Prostate gland (tissue), 2 donors: ENCODE data around the gene PTPN1. TPM values are rescaled to one million over a fixed set of nuclear protein-coding genes. Genes with fewer than 3 reads are reported as not detected.

Experiments
- DNase-seq: peaks from one replicate; pipeline ENCODE4 v3.0.0-alpha.2; 2019; ENCODE audit warnings: low spot score
- H3K27ac ChIP-seq, 2 donors: fragments of 200-600 bp; sonication (generic); 2 replicates each; pipeline ENCODE4 v1.5.1; 2017 to 2019
- H3K27me3 ChIP-seq: fragments of 200-600 bp; sonication (generic); replicated peaks from 2 replicates; pipeline ENCODE4 v1.5.1; 2019; ENCODE audit not compliant: insufficient read depth
- H3K36me3 ChIP-seq, 2 donors: fragments of 200-600 bp; sonication (generic); 1 replicate in 1 of 2; 2 replicates in 1 of 2; pipeline versions ENCODE4 v1.5.1 to v1.8.1; 2017 to 2019
- H3K4me1 ChIP-seq: fragments of 200-600 bp; sonication (generic); replicated peaks from 2 replicates; pipeline ENCODE4 v1.5.1; 2019
- H3K4me3 ChIP-seq, 2 donors: fragments of 200-600 bp; sonication (generic); 2 replicates each; pipeline ENCODE4 v1.5.1; 2017 to 2019
- H3K9me3 ChIP-seq: fragments of 200-600 bp; sonication (generic); 2 replicates; pipeline ENCODE4 v1.5.1; 2017
- POLR2A ChIP-seq: fragments of 450-650 bp; IDR thresholded peaks from one replicate; pipeline ENCODE4 v1.6.1; 2016; ENCODE audit warnings: antibody characterized with exemption, mild to moderate bottlenecking
- POLR2AphosphoS5 ChIP-seq: sonication (generic); formaldehyde crosslinking; IDR thresholded peaks from one replicate; pipeline ENCODE4 v1.6.1; 2017; ENCODE audit warnings: antibody characterized with exemption
- WGBS: methylation state at CpG from one replicate; pipeline ENCODE4 v1.1.5; 2018; 5-methylcytosine and 5-hydroxymethylcytosine counted together
- intact Hi-C: fragments of 100-400 bp; cut with DNase I; formaldehyde crosslinking; loops from one replicate; pipeline ENCODE4 v1.14.2; 2022
- total RNA-seq, 2 donors: library from RNA; depleted of rRNA; stranded (reverse); fragments of >200 nt; gene quantifications; one replicate each; pipeline ENCODE4 v1.1.0, GENCODE V29; 2016
- TF ChIP-seq, protein P1 (sequence below), 4 experiments: fragments of 200-600 bp in 2 of 4; fragments of 450-650 bp in 2 of 4; sonication (generic) in 2 of 4; IDR thresholded peaks; 1 replicate in 3 of 4; 2 replicates in 1 of 4; pipeline ENCODE4 v1.5.1; 2016 to 2019; ENCODE audit warnings: antibody characterized with exemption in 4 of 4, mild to moderate bottlenecking in 2 of 4, moderate library complexity in 2 of 4

PTPN1 gene
- total RNA-seq, 2 donors from 2014 or later, result 28.5 to 46.6 TPM

DNA sequence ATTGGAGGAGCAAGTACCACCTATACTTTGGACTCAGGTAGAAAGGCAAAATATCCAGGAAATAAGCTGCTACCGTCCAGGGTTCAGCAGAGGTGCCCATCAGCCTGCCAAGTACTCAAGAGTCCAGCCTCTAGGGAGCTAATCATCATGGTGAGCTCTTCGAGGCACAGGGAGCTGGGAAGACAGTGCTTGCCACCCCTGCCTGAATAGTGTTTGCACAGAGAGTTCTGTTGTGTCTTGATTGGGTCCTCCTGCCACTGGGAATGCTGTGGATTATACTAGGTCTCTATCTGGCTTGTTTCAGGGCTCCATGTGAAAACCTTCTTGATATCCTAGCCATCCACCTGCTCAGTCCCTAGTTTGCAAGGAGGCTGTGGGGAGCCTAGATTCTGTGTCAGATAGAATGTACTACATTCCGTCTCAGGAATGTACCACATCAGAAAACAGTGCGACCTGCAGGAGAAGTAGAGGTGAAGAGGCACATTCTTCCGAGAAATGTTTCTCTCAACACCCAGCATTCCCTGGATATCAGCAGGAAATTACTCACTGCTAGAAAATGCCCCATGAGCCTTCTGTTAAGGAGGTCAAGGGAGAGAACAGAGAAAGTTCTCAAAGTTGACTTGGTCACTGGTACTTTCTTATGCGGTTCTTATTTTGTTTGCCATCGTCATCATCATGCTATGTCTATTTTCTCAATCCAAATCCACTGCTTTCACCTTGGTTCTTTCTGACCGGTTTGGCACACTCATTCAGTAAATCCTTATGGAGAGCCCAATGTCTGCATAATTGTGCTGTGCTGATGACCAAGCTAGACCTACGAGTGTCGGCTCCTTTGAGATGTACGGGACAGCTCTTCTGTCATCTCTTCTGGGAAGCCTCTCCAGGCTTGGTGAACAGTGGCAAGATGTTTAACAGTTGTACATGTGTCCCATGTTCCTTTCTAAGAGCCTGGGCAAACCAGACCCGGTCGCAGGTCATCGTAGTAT, 30.7 kb downstream of the PTPN1 start:
- intact Hi-C loops, result no loop called here
- Histone ChIP-seq H3K4me1 (peaks cover 13% of the 10 kb centered on the region), H3K9me3 (no peaks in the 10 kb centered on the region), H3K27me3 (no peaks in the 10 kb centered on the region), H3K36me3 (no peaks in the 10 kb centered on the region), H3K27ac (no peak overlapping the region), H3K4me3 (no peak overlapping the region)
- no peak for TF ChIP-seq POLR2AphosphoS5
- no peak for TF ChIP-seq POLR2A
- TF ChIP-seq, protein P1, sequence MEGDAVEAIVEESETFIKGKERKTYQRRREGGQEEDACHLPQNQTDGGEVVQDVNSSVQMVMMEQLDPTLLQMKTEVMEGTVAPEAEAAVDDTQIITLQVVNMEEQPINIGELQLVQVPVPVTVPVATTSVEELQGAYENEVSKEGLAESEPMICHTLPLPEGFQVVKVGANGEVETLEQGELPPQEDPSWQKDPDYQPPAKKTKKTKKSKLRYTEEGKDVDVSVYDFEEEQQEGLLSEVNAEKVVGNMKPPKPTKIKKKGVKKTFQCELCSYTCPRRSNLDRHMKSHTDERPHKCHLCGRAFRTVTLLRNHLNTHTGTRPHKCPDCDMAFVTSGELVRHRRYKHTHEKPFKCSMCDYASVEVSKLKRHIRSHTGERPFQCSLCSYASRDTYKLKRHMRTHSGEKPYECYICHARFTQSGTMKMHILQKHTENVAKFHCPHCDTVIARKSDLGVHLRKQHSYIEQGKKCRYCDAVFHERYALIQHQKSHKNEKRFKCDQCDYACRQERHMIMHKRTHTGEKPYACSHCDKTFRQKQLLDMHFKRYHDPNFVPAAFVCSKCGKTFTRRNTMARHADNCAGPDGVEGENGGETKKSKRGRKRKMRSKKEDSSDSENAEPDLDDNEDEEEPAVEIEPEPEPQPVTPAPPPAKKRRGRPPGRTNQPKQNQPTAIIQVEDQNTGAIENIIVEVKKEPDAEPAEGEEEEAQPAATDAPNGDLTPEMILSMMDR (IDR thresholded peaks at IDR 0.05), result no peak
- DNase-seq, result no peak
- 84% methylated on average over 14 of the region's 14 CpGs for WGBS

DNA sequence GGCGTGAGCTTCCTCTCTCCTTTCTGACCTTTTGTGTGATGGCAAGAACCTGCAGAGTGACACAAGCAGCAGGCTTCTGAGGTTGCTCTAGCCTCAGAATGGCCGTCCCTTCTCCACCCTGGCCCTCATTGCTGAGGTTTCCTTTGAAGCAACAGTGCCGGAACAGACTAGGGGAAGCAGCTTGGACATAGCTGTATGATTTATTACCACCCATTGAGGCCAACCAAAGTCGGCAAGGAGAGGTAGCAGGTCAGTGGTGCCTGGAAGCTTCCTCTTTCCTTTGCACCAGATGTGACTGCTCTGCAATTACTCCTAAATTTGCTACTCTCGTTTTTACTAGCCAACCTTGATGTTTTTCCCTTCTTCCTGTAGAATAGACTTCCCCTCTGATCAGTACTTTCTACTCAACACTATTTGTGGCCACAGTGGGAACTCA, 31.4 kb downstream of the PTPN1 start:
- intact Hi-C loops, result no loop called here
- Histone ChIP-seq H3K27ac (no peak overlapping the region), H3K4me3 (no peak overlapping the region), H3K9me3 (no peaks in the 10 kb centered on the region), H3K36me3 (no peaks in the 10 kb centered on the region), H3K27me3 (no peaks in the 10 kb centered on the region), H3K4me1 (peaks cover 13% of the 10 kb centered on the region)
- WGBS, result 58% methylated on average over 5 of the region's 5 CpGs
- DNase-seq, result no peak
- TF ChIP-seq POLR2AphosphoS5, result no peak
- no peak for TF ChIP-seq POLR2A
- TF ChIP-seq, protein P1 (IDR thresholded peaks at IDR 0.05), result no peak

DNA sequence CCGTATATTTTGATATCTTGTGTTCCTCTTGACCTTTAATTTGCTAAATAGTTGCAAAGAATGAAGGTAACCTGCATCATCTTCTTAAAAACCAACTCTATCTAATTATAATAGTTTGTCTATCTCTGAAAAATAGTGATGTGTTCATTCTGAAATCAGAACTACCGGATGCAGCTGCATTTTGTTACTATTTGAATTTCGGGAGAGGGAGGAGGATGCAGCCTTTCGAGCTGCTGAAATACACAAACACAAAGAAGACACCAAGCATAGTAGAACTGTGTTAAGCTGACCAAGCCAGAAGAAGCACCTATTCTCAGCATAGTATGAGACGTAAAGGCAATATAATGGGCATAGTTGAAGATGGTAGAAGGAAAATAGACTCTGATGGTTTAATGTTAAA, 33.1 kb downstream of the PTPN1 start:
- DNase-seq, result no peak
- TF ChIP-seq, protein P1 (IDR thresholded peaks at IDR 0.05), result no peak
- TF ChIP-seq POLR2AphosphoS5 (no peak), POLR2A (no peak)
- H3K27me3 ChIP-seq, result no peaks in the 10 kb centered on the region
- no peak overlapping the region for H3K27ac ChIP-seq
- no peaks in the 10 kb centered on the region for H3K9me3 ChIP-seq
- H3K4me1 ChIP-seq, result peaks cover 4% of the 10 kb centered on the region
- WGBS, result 75% methylated on average over 5 of the region's 5 CpGs
- intact Hi-C loops, result no loop called here
- no peak overlapping the region for H3K4me3 ChIP-seq
- H3K36me3 ChIP-seq, result no peaks in the 10 kb centered on the region

DNA sequence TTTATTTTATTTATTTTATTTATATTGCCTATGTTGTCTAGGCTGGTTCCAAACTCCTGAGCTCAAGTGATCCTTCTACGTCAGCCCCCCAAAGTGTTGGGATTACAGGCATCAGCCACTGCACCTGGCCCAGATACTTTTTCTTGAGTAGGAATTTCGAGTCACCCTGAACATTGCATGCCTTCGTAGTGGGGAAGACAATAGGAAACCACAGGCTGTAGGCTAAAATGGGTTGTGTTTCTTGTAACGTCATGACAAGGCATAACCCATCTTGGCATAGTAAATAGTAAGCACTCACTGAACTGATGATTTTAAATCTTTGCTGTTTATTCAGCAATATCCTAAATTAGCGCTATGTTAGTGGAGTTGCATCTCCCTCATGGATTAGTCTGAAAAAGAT, 34.9 kb downstream of the PTPN1 start:
- TF ChIP-seq, protein P1 (IDR thresholded peaks at IDR 0.05), result no peak
- no peak for TF ChIP-seq POLR2A
- no peak for TF ChIP-seq POLR2AphosphoS5
- no peaks in the 10 kb centered on the region for H3K27me3 ChIP-seq
- H3K36me3 ChIP-seq, result no peaks in the 10 kb centered on the region
- DNase-seq, result no peak
- no peaks in the 10 kb centered on the region for H3K9me3 ChIP-seq
- no peaks in the 10 kb centered on the region for H3K4me1 ChIP-seq
- intact Hi-C loops, result no loop called here
- WGBS, result 89% methylated on average over 5 of the region's 5 CpGs
- H3K27ac ChIP-seq, result no peak overlapping the region
- no peak overlapping the region for H3K4me3 ChIP-seq
